Measurements from ENCODE around the gene GPR17. TPM values are rescaled to one million over a fixed set of nuclear protein-coding genes. Genes with fewer than 3 reads are reported as not detected.

GPR17 gene
- total RNA-seq, 1 experiment from 2014 or later: not detected

- no TSS peak for BruUV-seq (replicated peaks)
- TF ChIP-seq POLR2AphosphoS5 (IDR thresholded peaks at IDR 0.05; ENCODE audit: low read depth, low read length) (no peak), TCF7L2 (IDR thresholded peaks at IDR 0.05; ENCODE audit: low read depth, low read length) (no peak), SIN3A (IDR thresholded peaks at IDR 0.05; ENCODE audit: borderline replicate concordance, insufficient read depth, low read depth, low read length) (no peak), CTCF (IDR thresholded peaks at IDR 0.05) (no peak), REST (IDR thresholded peaks at IDR 0.05; ENCODE audit: insufficient read depth in 1 of 2, low read depth in 2 of 2, low read length in 1 of 2) (no peak)
- in situ Hi-C loops (cut with HindIII; ENCODE audit: low pct_unique_long_range_greater_than_20kb, low sequenced_read_pairs): no loop called here
- 0 out of 2 replicates have a peak, but pooled peaks cover 2% of the 10 kb centered on the region for H3K27me3 ChIP-seq (ENCODE audit: control insufficient read depth, insufficient read depth, low read length)
- intact Hi-C loops (cut with micrococcal nuclease; ENCODE audit: unreplicated experiment): no loop called here
- DNase-seq (ENCODE audit: low read depth, low spot score) (no peak), ATAC-seq (no peak)
- POLR2A ChIA-PET: no interaction called here
- no peak overlapping the region for H3K27ac ChIP-seq (ENCODE audit: low read length)
- no peaks in the 10 kb centered on the region for H3K9me3 ChIP-seq (ENCODE audit: control insufficient read depth, insufficient read depth, low read depth, low read length)
- peaks cover 7% of the 10 kb centered on the region for H3K4me1 ChIP-seq (ENCODE audit: control insufficient read depth, insufficient read depth, low read length)
- CTCF ChIA-PET: no interaction called here
- no peak overlapping the region for H3K4me3 ChIP-seq (ENCODE audit: low read depth in 2 of 2, low read length in 2 of 2)
- H3K36me3 ChIP-seq (ENCODE audit: control insufficient read depth, insufficient read depth, low read length): no peaks in the 10 kb centered on the region
These were observed 24.4 kb downstream of the GPR17 start for GRCh38 chr2:127670055-127670956.

- CTCF ChIA-PET: no interaction called here
- in situ Hi-C loops (cut with HindIII; ENCODE audit: low pct_unique_long_range_greater_than_20kb, low sequenced_read_pairs): no loop called here
- peaks cover 3% of the 10 kb centered on the region; the same call in 1 of the 2 replicates for H3K27me3 ChIP-seq (ENCODE audit: control insufficient read depth, insufficient read depth, low read length)
These were observed 25.0 kb downstream of the GPR17 start for GRCh38 chr2:127670957-127671290.

More at GRCh38 chr2:127670957-127671290, 25.0 kb downstream of the GPR17 start:
- H3K27ac ChIP-seq (ENCODE audit: low read length): no peak overlapping the region
- POLR2A ChIA-PET: no interaction called here
- peaks cover 9% of the 10 kb centered on the region for H3K4me1 ChIP-seq (ENCODE audit: control insufficient read depth, insufficient read depth, low read length)
- no peaks in the 10 kb centered on the region for H3K9me3 ChIP-seq (ENCODE audit: control insufficient read depth, insufficient read depth, low read depth, low read length)
- H3K4me3 ChIP-seq (ENCODE audit: low read depth in 2 of 2, low read length in 2 of 2): no peak overlapping the region
- DNase-seq (ENCODE audit: low read depth, low spot score): no peak
- no peaks in the 10 kb centered on the region for H3K36me3 ChIP-seq (ENCODE audit: control insufficient read depth, insufficient read depth, low read length)
- ATAC-seq: no peak
- no TSS peak for BruUV-seq (replicated peaks)
- TF ChIP-seq CTCF (IDR thresholded peaks at IDR 0.05) (no peak), TCF7L2 (IDR thresholded peaks at IDR 0.05; ENCODE audit: low read depth, low read length) (no peak), SIN3A (IDR thresholded peaks at IDR 0.05; ENCODE audit: borderline replicate concordance, insufficient read depth, low read depth, low read length) (no peak), REST (IDR thresholded peaks at IDR 0.05; ENCODE audit: insufficient read depth in 1 of 2, low read depth in 2 of 2, low read length in 1 of 2) (no peak), POLR2AphosphoS5 (IDR thresholded peaks at IDR 0.05; ENCODE audit: low read depth, low read length) (no peak)
- intact Hi-C loops (cut with micrococcal nuclease; ENCODE audit: unreplicated experiment): no loop called here
